ENCODE results near the gene CDK19. TPM values are rescaled to one million over a fixed set of nuclear protein-coding genes. Genes with fewer than 3 reads are reported as not detected.
"Not testable (repeated sequence)": the region's sequence is repeated elsewhere in the genome, so short reads cannot be mapped to it uniquely, and the experiment has no call there.

Gene CDK19
- total RNA-seq, 8 experiments from 2014 or later, result 15.2 to 37.0 (median 18.8) TPM

GRCh38 chr6:110589865-110590513 is 225.3 kb downstream of the CDK19 start:
- Histone ChIP-seq H3K4me3 (no peak overlapping the region), H3K27ac (no peak overlapping the region), H3K4me1 (replicated peaks in 1 of 2) (no peaks in the 10 kb centered on the region)
- in situ Hi-C loops (cut with MboI; ENCODE audit: low pct_unique_long_range_greater_than_20kb in 2 of 9, low sequenced_read_pairs in 9 of 9, unreplicated experiment in 9 of 9), result no loop called here
- no peak for ATAC-seq (replicated peaks in 6 of 8)
- 17 to 100% (median 87%) methylated on average over 1 to 6 of the region's 6 CpGs; no CpG with 5 or more reads in 5 of the 10 experiments for WGBS, 10 experiments

GRCh38 chr6:110587328-110587727 is 227.9 kb downstream of the CDK19 start:
- in situ Hi-C loops (cut with MboI; ENCODE audit: low pct_unique_long_range_greater_than_20kb in 2 of 9, low sequenced_read_pairs in 9 of 9, unreplicated experiment in 9 of 9), result no loop called here
- WGBS, 10 experiments, result 54 to 100% (median 94%) methylated on average over 1 to 2 of the region's 2 CpGs; no CpG with 5 or more reads in 2 of the 10 experiments
- Histone ChIP-seq H3K4me1 (replicated peaks in 1 of 2) (no peaks in the 10 kb centered on the region), H3K27ac (no peak overlapping the region), H3K4me3 (no peak overlapping the region)
- no peak for ATAC-seq (replicated peaks in 6 of 8)

DNA sequence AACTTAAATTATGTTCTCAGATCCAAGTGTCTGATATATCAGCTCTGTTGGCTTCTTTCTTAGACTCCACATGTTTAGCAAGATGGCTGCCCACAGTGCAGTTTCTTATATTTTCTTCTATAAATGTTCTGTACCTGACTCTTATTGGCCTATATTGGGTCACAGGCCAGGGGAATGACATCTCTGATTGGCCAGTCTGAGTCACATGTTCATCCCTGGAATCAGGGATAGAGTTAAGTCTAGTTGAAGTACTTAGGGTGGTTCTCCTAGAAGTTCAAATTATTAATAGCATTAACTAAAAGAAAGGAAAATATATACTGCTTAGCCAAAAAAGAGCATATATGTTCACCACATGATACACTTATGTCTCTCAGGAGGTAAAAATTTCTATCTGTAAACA is 233.6 kb downstream of the CDK19 start:
- peak in 1 of 8 experiments; percentile 22 for ATAC-seq (replicated peaks in 6 of 8)
- Histone ChIP-seq H3K27ac (no peak overlapping the region), H3K4me1 (replicated peaks in 1 of 2) (no peaks in the 10 kb centered on the region), H3K4me3 (no peak overlapping the region)
- in situ Hi-C loops (cut with MboI; ENCODE audit: low pct_unique_long_range_greater_than_20kb in 2 of 9, low sequenced_read_pairs in 9 of 9, unreplicated experiment in 9 of 9), result no loop called here

DNA sequence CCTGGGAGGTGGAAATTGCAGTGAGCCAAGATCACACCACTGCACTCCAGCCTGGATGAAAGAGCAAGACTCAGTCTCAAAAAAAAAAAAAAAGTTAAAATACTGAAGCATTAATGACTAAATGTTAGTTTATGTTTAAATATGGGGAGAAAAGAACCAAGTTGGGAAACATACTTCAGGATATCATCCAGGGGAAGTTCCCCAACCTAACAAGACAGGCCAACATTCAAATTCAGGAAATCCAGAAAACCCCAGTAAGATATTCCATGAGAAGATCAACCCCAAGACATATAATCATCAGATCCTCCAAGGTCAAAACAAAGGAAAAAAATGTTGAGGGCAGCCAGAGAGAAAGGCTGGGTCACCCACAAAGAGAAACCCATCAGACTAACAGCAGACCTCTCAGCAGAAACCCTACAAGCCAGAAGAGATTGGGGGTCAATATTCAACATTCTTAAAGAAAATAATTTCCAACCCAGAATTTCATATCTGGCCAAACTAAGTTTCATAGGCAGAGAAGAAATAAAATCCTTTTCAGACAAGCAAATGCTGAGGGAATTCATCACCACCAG is 237.6 kb downstream of the CDK19 start:
- H3K4me1 ChIP-seq (replicated peaks in 1 of 2); H3K4me3 ChIP-seq; ATAC-seq (replicated peaks in 6 of 8); in situ Hi-C loops (cut with MboI; ENCODE audit: low pct_unique_long_range_greater_than_20kb in 2 of 9, low sequenced_read_pairs in 9 of 9, unreplicated experiment in 9 of 9); H3K27ac ChIP-seq: not testable (repeated sequence)

- Histone ChIP-seq H3K27ac (no peak overlapping the region), H3K4me1 (replicated peaks in 1 of 2) (no peaks in the 10 kb centered on the region), H3K4me3 (no peak overlapping the region)
- WGBS, 10 experiments, result 47 to 87% (median 69%) methylated on average over 2 to 5 of the region's 5 CpGs; no CpG with 5 or more reads in 2 of the 10 experiments
- ATAC-seq (replicated peaks in 6 of 8), result no peak
- in situ Hi-C loops (cut with MboI; ENCODE audit: low pct_unique_long_range_greater_than_20kb in 2 of 9, low sequenced_read_pairs in 9 of 9, unreplicated experiment in 9 of 9), result no loop called here
Measured at GRCh38 chr6:110575925-110576463, 239.3 kb downstream of the CDK19 start.

GRCh38 chr6:110574817-110575216 is 240.5 kb downstream of the CDK19 start:
- no peaks in the 10 kb centered on the region for H3K4me1 ChIP-seq (replicated peaks in 1 of 2)
- no peak overlapping the region for H3K4me3 ChIP-seq
- in situ Hi-C loops (cut with MboI; ENCODE audit: low pct_unique_long_range_greater_than_20kb in 2 of 9, low sequenced_read_pairs in 9 of 9, unreplicated experiment in 9 of 9), result no loop called here
- no peak for ATAC-seq (replicated peaks in 6 of 8)
- H3K27ac ChIP-seq, result no peak overlapping the region
- 22 to 100% (median 64%) methylated on average over 1 to 3 of the region's 3 CpGs; no CpG with 5 or more reads in 1 of the 10 experiments for WGBS, 10 experiments

- Histone ChIP-seq H3K4me1 (replicated peaks in 1 of 2) (peaks cover 0 to under 1% of the 10 kb centered on the region in 2 donors), H3K27ac (no peak overlapping the region), H3K4me3 (no peak overlapping the region)
- no peak for ATAC-seq (replicated peaks in 6 of 8)
- WGBS, 10 experiments, result 17 to 100% (median 43%) methylated on average over 1 to 2 of the region's 2 CpGs; no CpG with 5 or more reads in 1 of the 10 experiments
- in situ Hi-C loops (cut with MboI; ENCODE audit: low pct_unique_long_range_greater_than_20kb in 2 of 9, low sequenced_read_pairs in 9 of 9, unreplicated experiment in 9 of 9), result no loop called here
Measured at GRCh38 chr6:110573537-110573936, 241.7 kb downstream of the CDK19 start.

- Histone ChIP-seq H3K4me3 (no peak overlapping the region), H3K27ac (no peak overlapping the region), H3K4me1 (replicated peaks in 1 of 2) (peaks cover 0 to 4% of the 10 kb centered on the region in 2 donors)
- in situ Hi-C loops (cut with MboI; ENCODE audit: low pct_unique_long_range_greater_than_20kb in 2 of 9, low sequenced_read_pairs in 9 of 9, unreplicated experiment in 9 of 9), result no loop called here
- no peak for ATAC-seq (replicated peaks in 6 of 8)
Measured at GRCh38 chr6:110573136-110573535, 242.1 kb downstream of the CDK19 start.

DNA sequence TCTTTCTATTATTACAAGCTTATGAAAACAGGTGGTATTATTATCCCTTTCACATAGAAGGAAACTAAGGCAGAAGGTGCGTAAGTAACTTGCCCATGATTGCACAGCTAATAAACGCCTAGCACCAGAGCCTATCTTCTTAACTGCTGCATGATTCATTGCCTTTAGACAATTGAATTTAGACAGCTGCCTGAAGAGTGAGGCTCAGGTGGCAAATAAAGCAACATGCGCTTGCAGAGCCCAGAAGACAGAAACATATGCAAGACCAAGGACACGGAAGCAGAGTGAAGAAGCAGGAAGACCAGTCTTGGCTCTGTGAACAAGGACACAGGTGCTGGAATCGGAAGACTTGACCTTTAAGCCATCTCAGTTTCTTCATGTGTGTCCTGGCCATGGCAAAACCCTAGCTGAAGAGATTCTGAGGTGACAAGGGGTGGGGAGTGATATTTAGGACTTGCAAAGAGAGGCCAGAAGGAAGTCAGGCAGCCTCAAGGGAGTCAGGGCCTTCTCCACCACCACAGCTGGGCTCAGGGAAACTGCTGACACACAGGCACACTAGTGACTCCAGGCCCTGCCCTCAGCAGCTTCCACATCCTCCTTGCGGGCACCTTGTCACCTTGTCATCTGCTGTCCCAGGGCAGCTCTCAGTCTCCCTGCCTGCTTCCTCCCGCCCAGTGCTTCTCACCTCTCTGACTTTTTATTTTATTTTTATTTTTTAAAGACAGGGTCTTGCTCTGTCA is 247.1 kb downstream of the CDK19 start:
- peak in 5 of 8 experiments; percentile 35 to 54 (median 41) for ATAC-seq (replicated peaks in 6 of 8)
- in situ Hi-C loops (cut with MboI; ENCODE audit: low pct_unique_long_range_greater_than_20kb in 2 of 9, low sequenced_read_pairs in 9 of 9, unreplicated experiment in 9 of 9), result no loop called here
- H3K4me3 ChIP-seq, result no peak overlapping the region
- peak overlapping the region; percentile 11 to 61 for H3K27ac ChIP-seq
- H3K4me1 ChIP-seq (replicated peaks in 1 of 2), result peaks cover 12 to 29% of the 10 kb centered on the region in 2 donors
- WGBS, 10 experiments, result 62 to 93% (median 84%) methylated on average over 4 to 5 of the region's 7 CpGs; no CpG with 5 or more reads in 1 of the 10 experiments

DNA sequence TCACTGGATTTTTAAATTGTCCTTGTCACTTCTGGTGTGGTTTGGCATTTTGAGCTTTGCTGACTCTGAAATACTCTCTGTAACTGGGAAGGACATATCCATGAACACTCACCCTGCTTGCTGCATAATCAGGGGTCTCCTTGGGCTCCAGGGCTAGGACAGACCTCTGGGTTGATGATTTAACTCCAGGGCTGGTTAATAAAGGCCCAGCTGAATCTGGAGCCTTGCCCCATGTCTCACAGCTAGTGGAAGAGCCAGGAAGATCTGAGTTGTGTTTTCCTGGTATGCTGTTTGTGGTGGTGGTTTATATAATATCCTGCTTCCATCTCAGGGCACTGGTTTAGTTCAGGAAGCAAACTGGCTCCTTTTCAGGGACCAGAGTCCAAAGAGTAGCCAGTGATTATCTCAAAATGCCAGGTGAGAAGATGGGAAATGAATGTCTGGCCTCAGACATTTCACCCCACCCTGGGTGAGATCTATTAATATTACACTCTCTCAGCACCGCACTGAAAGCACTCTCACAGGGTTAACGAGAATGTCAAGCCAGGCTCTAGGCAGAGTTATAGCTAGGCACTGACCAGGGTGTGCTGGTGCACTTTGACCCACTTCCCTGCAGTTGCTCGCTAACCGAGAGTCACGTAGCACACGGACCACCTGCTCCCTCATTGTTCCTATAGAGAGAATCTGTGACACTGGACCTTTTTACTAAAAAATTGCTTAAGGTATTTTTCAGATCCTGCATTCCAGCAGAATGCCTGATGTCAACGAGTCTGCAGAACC is 248.7 kb downstream of the CDK19 start:
- no peak overlapping the region for H3K4me3 ChIP-seq
- ATAC-seq (replicated peaks in 6 of 8), result peak in 5 of 8 experiments; percentile 35 to 86 (median 77)
- in situ Hi-C loops (cut with MboI; ENCODE audit: low pct_unique_long_range_greater_than_20kb in 2 of 9, low sequenced_read_pairs in 9 of 9, unreplicated experiment in 9 of 9), result no loop called here
- H3K27ac ChIP-seq, result peak overlapping the region; percentile 2 to 43
- 0 to 100% (median 43%) methylated on average over 1 to 7 of the region's 7 CpGs; no CpG with 5 or more reads in 1 of the 10 experiments for WGBS, 10 experiments
- peaks cover 12 to 29% of the 10 kb centered on the region in 2 donors for H3K4me1 ChIP-seq (replicated peaks in 1 of 2)

GRCh38 chr6:110564703-110565421 is 250.4 kb downstream of the CDK19 start:
- 71 to 100% (median 94%) methylated on average over 2 to 5 of the region's 6 CpGs; no CpG with 5 or more reads in 3 of the 10 experiments for WGBS, 10 experiments
- in situ Hi-C loops (cut with MboI; ENCODE audit: low pct_unique_long_range_greater_than_20kb in 2 of 9, low sequenced_read_pairs in 9 of 9, unreplicated experiment in 9 of 9), result no loop called here
- Histone ChIP-seq H3K27ac (no peak overlapping the region), H3K4me3 (no peak overlapping the region), H3K4me1 (replicated peaks in 1 of 2) (peaks cover 12 to 29% of the 10 kb centered on the region in 2 donors)
- ATAC-seq (replicated peaks in 6 of 8), result no peak

GRCh38 chr6:110563711-110564110 is 251.6 kb downstream of the CDK19 start:
- Histone ChIP-seq H3K4me1 (replicated peaks in 1 of 2) (peaks cover 12 to 29% of the 10 kb centered on the region in 2 donors), H3K4me3 (no peak overlapping the region), H3K27ac (no peak overlapping the region)
- WGBS, 10 experiments, result 40 to 90% (median 62%) methylated on average over 1 to 2 of the region's 2 CpGs; no CpG with 5 or more reads in 5 of the 10 experiments
- no peak for ATAC-seq (replicated peaks in 6 of 8)
- in situ Hi-C loops (cut with MboI; ENCODE audit: low pct_unique_long_range_greater_than_20kb in 2 of 9, low sequenced_read_pairs in 9 of 9, unreplicated experiment in 9 of 9), result no loop called here

Measured in motor neuron (in vitro differentiated cells).